A549 (cell line): Measurements from ENCODE around the gene SHD.

ENCODE experiments used
- ATOH8 ChIP-seq: fragments of 250-450 bp; sonication (Bioruptor Pico); IDR thresholded peaks from 2 replicates; pipeline ENCODE4 v1.5.0; 2020; ENCODE audit warnings: low read depth, mild to moderate bottlenecking, moderate library complexity
- CBX2 ChIP-seq: fragments of 200-600 bp; sonication (generic); IDR thresholded peaks from 2 replicates; pipeline ENCODE4 v1.6.1; 2016; ENCODE audit warnings: low read depth, mild to moderate bottlenecking, borderline replicate concordance
- CBX8 ChIP-seq: fragments of 200-600 bp; sonication (generic); IDR thresholded peaks from 2 replicates; pipeline ENCODE4 v1.6.1; 2016
- EP300 ChIP-seq, 2 experiments: fragments of >200 bp; sonication (Bioruptor Twin); formaldehyde crosslinking; IDR thresholded peaks; 2 replicates in 1 of 2; 3 replicates in 1 of 2; pipeline ENCODE4 v1.6.1; 2016 to 2017
- HOXA7 ChIP-seq: fragments of 250-450 bp; sonication (Bioruptor Pico); IDR thresholded peaks from 2 replicates; pipeline ENCODE4 v1.5.0; 2020; ENCODE audit warnings: mild to moderate bottlenecking, moderate library complexity
- MYC ChIP-seq: IDR thresholded peaks from 2 replicates; pipeline ENCODE4 v1.6.1; 2012; ENCODE audit warnings: mild to moderate bottlenecking, inconsistent platforms, low read length, improper control_type of control experiment, borderline replicate concordance
- PBX3 ChIP-seq: IDR thresholded peaks from 2 replicates; pipeline ENCODE4 v1.6.1; 2012
- POLR2A ChIP-seq: IDR thresholded peaks from 2 replicates; pipeline ENCODE4 v1.6.1; 2012; ENCODE audit warnings: mild to moderate bottlenecking, low read length
- RAD21 ChIP-seq, 2 experiments: fragments of >200 bp in 1 of 2; sonication (Bioruptor Twin) in 1 of 2; formaldehyde crosslinking in 1 of 2; IDR thresholded peaks in 1 of 2; conservative IDR thresholded peaks in 1 of 2; 2 replicates in 1 of 2; 3 replicates in 1 of 2; pipeline ENCODE4 v1.6.1; 2012 to 2018; ENCODE audit warnings: inconsistent platforms in 1 of 2
- REST ChIP-seq: fragments of 200-600 bp; sonication (generic); IDR thresholded peaks from 2 replicates; pipeline ENCODE4 v1.6.1; 2016; ENCODE audit warnings: antibody characterized with exemption, mild to moderate bottlenecking, moderate library complexity
- RNF2 ChIP-seq: fragments of 200-600 bp; sonication (generic); IDR thresholded peaks from 2 replicates; pipeline ENCODE4 v1.6.1; 2016; ENCODE audit warnings: low read depth, mild to moderate bottlenecking, antibody characterized with exemption, moderate library complexity, borderline replicate concordance
- USF2 ChIP-seq: fragments of 450-650 bp; IDR thresholded peaks from 2 replicates; pipeline ENCODE4 v1.6.1; 2014; ENCODE audit warnings: antibody characterized with exemption
- ZSCAN20 ChIP-seq: fragments of 250-450 bp; sonication (Bioruptor Pico); IDR thresholded peaks from 2 replicates; pipeline ENCODE4 v1.8.0; 2022; ENCODE audit warnings: mild to moderate bottlenecking, moderate library complexity
- TF ChIP-seq, protein P1 (sequence below): fragments of >200 bp; sonication (Bioruptor Twin); formaldehyde crosslinking; IDR thresholded peaks from 3 replicates; pipeline ENCODE4 v1.5.1; 2016

- TF ChIP-seq, protein P1, sequence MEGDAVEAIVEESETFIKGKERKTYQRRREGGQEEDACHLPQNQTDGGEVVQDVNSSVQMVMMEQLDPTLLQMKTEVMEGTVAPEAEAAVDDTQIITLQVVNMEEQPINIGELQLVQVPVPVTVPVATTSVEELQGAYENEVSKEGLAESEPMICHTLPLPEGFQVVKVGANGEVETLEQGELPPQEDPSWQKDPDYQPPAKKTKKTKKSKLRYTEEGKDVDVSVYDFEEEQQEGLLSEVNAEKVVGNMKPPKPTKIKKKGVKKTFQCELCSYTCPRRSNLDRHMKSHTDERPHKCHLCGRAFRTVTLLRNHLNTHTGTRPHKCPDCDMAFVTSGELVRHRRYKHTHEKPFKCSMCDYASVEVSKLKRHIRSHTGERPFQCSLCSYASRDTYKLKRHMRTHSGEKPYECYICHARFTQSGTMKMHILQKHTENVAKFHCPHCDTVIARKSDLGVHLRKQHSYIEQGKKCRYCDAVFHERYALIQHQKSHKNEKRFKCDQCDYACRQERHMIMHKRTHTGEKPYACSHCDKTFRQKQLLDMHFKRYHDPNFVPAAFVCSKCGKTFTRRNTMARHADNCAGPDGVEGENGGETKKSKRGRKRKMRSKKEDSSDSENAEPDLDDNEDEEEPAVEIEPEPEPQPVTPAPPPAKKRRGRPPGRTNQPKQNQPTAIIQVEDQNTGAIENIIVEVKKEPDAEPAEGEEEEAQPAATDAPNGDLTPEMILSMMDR = no peak
- TF ChIP-seq HOXA7 (CRISPR knock-in tag) = no peak
- no peak for TF ChIP-seq POLR2A
- no peak for TF ChIP-seq PBX3
- TF ChIP-seq RNF2 = no peak
- TF ChIP-seq CBX8 = no peak
- no peak for TF ChIP-seq REST
- TF ChIP-seq RAD21 (conservative IDR thresholded peaks at IDR 0.05 in 1 of 2, IDR thresholded peaks at IDR 0.05 in 1 of 2) = no peak
- TF ChIP-seq CBX2 = no peak
- no peak for TF ChIP-seq ATOH8 (CRISPR knock-in tag)
- TF ChIP-seq ZSCAN20 (CRISPR knock-in tag) = no peak
- no peak for TF ChIP-seq EP300 (IDR thresholded peaks at IDR 0.05)
- TF ChIP-seq USF2 = no peak
- no peak for TF ChIP-seq MYC
Observed at GRCh38 chr19:4234862-4235201, 44.2 kb upstream of the SHD start.
